Cerebellar cortex (tissue), 1 donor: ENCODE measurements around the gene C1QTNF9.
"Not testable (repeated sequence)": the region's sequence is repeated elsewhere in the genome, so short reads cannot be mapped to it uniquely, and the experiment has no call there.

Experiments
- DNase-seq: peaks from one replicate; pipeline ENCODE4 v3.0.0-alpha.2; 2015; ENCODE audit warnings: low spot score

The C1QTNF9 gene

DNA sequence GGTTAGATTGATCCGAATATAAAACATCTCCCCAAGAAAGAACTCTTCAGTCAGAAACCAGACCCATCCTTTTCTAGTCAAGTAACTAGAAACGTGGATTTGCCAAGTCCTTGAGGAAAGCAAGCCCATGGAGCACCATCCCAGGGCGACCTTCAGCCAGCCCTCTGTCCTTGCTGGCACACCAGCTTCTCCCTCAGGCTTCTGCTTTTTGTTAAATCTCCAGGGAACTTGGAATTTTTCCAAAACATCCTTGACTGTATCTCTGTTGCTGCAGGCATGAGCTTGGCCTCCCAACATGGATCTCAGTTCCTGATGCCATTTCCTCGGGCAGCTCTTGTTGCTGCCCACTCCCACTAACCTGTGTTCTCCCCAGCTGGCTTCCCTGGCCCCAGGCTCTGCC is 27.1 kb upstream of the C1QTNF9 start:
- no peak for DNase-seq

- no peak for DNase-seq
Measured at GRCh38 chr13:24284889-24285565, 24.4 kb upstream of the C1QTNF9 start.

GRCh38 chr13:24286624-24287023 is 22.8 kb upstream of the C1QTNF9 start:
- DNase-seq: no peak

DNA sequence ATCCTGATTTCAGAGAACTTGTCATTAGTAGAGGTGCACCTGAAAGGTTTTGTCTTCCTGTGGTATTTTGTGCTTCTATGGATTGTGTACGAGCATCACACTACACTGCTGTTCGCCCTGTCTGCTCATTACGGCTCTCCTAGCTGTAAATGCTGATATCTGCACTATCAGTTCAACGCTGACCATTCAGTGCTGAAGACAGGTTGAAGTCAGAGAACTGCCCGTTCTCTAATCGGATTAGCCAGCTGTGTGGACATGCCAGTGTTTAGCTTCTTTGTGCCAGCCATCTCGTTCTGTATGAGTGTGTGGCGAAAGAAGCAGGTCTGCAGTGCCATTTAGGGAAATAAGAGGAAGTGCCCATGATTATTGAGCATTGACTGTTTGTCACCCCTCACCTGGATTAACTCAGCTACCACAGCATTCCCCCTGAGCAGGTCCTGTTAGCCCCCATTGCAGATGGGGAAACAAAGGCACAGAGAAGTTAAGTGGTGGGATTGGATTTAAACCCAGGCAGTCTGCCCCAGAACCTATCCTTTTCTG is 21.6 kb upstream of the C1QTNF9 start:
- DNase-seq: no peak

DNA sequence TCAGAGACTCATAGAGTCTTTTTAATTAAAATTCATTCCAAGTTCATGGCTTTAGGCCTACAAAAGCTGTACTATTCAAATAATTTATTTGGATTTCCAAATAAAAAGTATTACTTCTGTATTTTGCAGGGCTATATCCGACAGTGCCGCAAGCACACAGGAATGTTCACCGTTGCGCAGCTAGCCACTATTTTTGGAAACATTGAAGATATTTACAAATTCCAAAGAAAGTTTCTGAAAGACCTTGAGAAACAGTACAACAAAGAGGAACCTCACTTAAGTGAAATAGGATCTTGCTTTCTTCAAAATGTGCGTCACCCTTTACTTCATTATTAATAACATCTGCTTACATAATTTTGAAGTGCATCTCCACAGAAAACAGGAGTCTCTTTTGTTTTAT is 20.5 kb upstream of the C1QTNF9 start:
- DNase-seq: no peak

DNA sequence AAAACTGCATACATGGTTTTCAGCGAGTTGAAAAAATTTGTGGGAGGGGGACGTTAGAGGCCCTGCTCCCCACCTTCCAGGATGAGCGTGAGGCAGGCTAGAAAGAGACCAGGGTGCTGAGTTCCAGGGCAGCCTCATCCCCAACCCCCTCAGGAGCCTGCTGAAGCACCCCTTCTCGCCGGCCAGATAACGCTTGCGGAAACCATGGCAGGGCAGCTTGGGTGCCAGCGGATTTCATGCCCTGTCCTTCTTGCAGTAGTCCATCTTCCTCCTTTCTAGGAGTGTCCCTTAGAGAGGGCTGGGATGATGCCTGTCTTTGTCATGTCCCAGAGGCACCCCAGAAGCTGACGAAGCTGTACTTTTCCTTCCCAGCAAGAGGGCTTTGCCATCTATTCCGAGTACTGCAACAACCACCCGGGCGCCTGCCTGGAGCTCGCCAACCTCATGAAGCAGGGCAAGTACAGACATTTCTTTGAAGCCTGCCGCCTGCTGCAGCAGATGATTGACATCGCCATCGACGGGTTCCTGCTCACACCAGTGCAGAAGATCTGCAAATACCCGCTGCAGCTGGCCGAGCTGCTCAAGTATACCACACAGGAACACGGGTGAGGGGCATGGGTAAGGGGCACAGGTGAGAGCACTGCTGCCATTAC is 19.0 kb upstream of the C1QTNF9 start:
- no peak for DNase-seq

GRCh38 chr13:24292481-24292880 is 16.9 kb upstream of the C1QTNF9 start:
- no peak for DNase-seq

DNA sequence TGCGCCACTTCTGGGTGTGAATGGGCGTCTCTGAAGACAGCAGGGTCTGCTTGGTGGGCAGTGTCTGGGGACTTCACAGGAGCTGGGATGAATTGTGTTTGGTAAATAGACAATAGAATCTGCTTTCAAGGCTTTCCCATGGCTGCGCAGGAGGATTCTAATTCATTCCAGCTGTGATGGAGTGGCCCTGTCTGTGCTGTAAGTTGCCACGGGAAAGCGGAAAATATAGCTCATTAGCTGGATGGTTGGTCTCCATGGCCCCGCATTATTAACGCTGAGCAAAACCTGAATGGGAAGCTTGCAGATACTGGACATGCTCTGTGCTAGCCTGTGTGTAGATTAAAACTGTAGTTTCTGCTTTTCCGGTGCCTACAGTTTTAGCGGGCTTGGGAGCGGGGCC is 15.6 kb upstream of the C1QTNF9 start:
- no peak for DNase-seq

- no peak for DNase-seq
Measured at GRCh38 chr13:24299488-24300114, 9.8 kb upstream of the C1QTNF9 start.

DNA sequence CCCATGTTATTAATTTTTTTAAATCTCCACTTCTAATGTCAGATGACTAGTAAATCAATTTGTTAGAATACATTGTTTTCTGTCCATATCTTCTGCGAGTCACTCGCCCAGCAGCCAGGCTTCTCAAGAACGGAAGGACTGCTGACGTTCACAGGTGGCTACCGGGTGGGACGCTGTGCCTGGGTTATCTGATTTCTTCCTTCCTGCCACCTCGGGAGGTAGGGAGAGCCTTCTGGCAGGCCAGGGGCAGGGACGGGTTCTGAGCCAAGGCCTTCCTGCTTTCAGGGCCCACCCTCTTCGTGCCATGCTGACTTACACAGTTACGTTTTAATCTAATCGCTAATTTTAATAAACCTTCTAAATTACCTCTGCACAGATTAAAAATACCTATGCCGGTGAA is 7.9 kb upstream of the C1QTNF9 start:
- DNase-seq: no peak

DNA sequence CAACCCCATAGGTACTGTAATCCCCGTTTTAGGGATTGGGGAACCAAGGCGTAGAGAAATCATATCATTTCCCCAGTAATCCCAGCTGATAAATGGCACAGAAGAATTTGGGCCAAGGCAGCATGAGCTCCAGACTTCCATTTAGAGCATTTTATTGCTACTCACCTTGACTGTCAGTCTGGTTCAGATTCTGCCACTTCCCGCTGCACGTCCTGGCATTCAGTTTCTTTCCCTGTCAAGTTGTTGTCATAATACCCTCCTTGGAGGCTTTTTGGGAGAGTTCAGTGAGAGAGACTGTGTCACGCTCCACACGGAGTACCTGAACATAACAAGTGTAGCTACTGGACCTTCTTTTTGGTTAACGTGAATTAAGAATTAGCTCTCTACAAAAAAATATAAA is 7.5 kb upstream of the C1QTNF9 start:
- DNase-seq: no peak

- DNase-seq: no peak
Measured at GRCh38 chr13:24304620-24305019, 4.8 kb upstream of the C1QTNF9 start.

DNA sequence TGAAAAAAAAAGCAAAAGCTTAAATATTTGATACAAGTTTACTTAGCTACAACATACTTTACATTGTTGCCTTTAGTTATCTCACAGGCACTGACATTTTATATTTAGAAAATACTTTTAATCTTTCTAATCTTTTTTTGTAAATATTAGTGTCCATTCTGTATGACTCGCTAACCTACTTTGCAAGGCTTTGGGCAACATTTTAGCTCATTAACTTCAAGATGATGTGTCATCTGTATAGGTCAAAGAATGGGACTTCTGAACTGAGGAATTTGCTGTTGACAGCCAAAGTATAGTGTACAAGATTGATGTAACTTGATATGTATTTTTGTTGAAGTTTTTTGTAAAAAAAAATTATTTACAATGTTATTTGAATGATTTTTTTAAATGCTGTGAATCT is 2.7 kb upstream of the C1QTNF9 start:
- DNase-seq: no peak

DNA sequence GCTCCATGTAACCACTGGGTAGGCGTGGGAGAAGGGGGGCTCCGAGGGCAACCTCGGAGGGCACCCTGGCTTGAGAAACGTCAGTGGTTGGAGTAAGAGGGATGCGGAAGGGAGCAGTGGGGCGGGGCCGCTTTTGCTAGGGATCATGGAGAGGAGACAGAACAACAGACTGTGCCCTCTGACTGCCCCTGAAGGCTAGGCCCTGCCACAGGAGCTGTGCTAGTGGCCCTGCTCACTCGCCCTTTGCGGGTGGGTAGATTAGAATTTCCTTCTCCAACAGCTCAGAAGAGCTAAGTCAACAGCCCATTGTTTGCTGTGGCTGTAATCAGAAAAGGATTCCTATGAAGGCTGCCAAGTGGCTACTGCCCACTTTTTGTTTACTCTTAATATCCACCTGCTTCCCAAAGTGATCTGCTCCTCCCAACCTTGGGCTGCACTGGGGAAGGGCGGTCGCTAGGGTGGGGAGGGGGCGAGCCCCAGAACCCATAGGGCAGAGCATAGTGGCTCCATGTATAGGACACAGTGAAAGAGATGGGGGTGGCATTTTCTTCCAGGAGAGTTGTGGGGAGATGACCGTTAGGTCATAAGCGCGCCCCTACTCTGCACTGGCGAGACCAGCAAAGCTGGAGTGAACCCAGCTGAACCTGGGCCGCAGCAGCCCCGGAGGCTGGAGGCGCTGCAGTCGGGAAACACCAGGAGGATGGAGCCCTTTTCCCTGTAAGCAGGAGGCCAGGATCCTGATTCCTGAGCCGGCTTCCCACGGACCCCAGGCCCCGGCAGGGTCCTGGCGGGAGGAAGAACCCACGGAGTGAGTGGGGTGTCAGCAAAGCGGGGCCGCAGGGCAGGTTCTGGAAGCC is 1.9 kb upstream of the C1QTNF9 start:
- no peak for DNase-seq

DNA sequence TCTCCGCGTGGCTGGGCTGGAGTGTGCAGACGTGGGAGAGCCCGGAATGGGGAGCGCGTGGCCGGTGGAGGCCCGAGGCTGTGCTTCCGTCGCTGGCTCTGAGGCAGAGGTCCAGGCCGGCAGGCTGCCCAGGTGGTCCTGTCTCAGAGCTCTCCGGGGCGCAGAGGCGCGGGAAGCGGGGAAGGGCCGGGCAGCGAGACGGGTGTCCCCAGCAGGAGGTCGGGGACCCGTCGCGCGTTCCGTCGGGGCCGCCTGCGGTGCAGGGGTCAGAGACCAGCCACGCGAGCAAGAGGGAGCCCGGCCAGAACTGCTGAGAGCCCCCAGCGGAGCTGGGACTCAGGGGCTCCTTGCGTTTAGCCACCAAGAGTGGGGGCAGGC is 1.3 kb upstream of the C1QTNF9 start:
- no peak for DNase-seq

DNA sequence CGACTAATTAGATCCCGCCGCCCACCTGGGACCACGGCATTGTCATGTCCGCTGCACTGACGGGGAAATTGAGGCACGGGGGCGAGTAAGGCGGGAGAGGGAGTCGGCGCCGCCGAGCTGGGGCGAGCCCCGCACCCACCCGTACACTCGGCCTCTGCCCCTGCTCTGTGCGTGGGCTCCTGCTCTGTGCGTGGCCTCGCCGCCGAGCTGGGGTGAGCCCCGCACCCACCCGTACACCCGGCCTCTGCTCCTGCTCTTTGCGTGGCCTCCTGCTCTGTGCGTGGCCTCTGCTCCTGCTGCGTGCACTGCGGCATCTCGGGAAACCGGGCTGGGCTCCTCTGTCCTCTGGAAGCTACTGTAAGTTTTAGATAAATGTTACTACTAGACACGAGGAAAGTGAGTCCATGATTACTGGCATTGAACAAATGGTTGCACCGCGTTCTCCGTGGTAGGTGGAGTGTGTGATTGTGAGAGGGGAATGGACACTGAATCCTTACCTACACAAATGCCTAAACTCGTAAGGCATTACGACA is 826 bp upstream of the C1QTNF9 start:
- no peak for DNase-seq

DNA sequence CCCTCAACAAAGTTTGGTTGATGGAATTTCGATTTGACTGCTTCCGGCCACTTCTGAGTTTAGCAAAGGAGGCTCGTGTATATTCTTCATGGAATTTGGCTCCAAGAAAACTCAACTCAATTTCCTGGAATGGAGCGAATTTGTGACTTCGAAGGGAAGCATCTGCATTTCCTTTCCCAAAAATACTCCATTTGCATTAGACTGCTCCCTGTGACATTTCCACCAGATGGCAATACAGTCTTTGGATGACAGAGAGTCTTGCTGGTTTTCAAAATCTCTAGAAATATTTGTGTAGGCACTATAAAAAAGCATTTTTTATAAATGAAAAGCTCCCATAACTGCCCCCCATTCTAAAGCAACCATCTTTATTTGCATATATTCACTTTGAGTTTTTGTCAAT is 4.1 kb downstream of the C1QTNF9 start:
- no peak for DNase-seq

GRCh38 chr13:24317835-24318234 is 8.5 kb downstream of the C1QTNF9 start:
- DNase-seq: not testable (repeated sequence)

DNA sequence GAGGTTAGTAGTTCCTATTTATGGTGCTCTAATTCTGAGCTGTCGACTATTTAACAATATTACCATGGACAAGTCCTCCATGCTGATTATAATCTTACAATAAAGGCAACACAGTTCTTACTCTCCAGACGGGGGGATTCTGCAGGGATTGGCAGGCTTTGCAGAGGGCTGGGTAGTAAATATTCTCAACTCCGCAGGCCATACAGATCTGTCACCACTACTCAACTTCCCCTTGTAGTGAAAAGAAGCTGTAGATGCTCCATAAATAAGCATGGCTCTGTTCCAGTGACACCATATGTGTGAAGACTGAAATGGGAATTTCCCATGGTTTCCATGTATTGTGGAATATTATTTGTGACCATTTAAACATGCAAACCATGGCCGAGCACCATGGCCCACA is 9.5 kb downstream of the C1QTNF9 start:
- not testable (repeated sequence) for DNase-seq

DNA sequence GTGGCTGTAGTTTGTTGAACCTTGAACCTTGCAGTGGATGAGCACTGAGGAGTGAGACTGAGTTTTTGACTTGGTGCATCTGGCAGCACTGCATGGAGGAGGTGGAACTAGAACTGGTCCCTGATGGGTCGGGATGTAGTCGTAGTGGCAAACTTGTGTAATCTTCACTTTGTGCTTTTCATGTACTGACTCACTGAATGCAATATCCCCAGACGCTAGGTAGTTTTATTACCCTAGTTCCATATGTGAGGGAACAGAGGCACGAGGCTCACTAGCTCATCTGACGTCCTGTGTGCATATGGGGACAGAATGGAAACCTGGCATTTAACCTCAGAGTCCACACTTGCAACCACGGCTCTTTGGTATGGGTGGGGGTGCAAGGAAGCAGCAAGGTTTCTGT is 10.3 kb downstream of the C1QTNF9 start:
- not testable (repeated sequence) for DNase-seq

GRCh38 chr13:24321416-24321815 is 12.0 kb downstream of the C1QTNF9 start:
- not testable (repeated sequence) for DNase-seq

GRCh38 chr13:24322470-24322869 is 13.1 kb downstream of the C1QTNF9 start:
- DNase-seq: not testable (repeated sequence)
